HG03565 (cell line): ENCODE measurements around the gene CAPN2.
"Not testable (repeated sequence)": the region's sequence is repeated elsewhere in the genome, so short reads cannot be mapped to it uniquely, and the experiment has no call there.

Experiments used
- ATAC-seq: cut with Tn5 transposase; IDR thresholded peaks from one replicate; pipeline ENCODE4 v1.9.1; 2021; ENCODE audit warnings: mild to moderate bottlenecking, moderate library complexity; ENCODE audit not compliant: unreplicated experiment

The CAPN2 gene

DNA sequence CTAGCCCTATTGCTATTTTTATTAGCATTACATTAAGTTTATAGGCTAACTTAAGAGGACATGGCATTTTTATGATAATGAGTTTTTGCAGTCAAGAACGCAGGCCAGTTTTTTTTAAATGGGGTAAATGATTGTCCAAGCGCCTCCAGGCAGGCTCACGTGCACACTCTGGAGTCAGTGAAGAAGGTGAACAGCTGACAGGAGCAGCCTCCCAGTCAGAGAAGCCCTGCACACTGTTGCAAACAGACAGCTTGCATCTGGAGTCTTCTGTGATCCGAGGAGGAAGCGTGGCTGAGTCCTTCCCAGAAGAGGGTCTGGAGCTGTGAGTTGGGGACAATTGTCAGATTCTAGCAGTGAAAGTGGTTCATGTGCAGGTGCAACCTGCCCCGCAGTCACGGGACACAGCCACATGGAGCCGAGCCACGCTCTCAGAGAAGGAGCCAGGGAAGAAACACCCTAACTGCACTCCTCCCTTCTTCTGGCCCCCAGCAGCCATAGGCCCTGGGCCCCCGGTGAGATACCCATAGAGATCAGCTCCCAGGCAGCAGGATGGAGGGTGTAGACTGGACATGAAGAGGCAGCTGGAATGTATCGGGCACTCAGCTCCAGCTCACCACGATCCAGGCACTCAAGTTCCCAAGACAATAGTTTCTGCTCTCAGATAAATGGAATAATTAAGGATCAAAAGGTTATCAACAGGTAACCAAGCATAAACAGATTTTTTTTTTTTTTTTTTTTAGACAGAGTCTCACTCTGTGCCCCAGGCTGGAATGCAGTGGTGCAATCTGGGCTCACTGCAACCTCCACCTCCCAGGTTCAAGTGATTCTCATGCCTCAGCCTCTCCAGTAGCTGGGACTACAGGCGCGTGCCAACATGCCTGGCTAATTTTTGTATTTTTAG is 26.4 kb downstream of the CAPN2 start:
- no peak for ATAC-seq

DNA sequence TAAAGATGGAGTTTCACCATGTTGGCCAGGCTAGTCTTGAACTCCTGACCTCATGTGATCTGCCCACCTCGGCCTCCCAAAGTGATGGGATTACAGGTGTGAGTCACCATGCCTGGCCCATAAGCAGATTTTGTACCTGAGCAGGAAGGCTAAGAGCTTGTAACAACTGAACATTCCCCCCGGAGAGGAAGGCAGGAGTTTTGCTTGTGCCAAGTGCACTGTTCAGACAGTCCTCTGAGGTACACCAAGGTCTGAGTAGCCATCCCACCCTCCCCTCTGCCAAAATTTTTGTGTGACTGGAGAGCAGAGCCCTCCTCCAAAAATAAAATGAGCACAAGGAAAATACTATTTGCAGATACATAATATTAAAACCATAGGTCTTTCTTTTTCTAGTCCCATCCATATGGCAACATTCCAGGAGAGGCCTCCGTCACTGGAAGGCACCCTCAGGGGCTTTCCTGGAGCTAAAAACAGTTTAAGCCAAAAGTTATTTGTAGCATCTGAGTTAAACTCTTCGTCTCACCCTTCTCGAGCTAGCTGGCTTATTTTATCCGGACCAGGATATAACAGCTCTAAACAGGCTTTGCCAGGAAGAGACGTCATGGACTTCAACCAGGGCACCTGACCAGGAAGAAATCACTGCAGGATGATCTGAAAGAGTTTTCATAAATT is 27.2 kb downstream of the CAPN2 start:
- no peak for ATAC-seq

DNA sequence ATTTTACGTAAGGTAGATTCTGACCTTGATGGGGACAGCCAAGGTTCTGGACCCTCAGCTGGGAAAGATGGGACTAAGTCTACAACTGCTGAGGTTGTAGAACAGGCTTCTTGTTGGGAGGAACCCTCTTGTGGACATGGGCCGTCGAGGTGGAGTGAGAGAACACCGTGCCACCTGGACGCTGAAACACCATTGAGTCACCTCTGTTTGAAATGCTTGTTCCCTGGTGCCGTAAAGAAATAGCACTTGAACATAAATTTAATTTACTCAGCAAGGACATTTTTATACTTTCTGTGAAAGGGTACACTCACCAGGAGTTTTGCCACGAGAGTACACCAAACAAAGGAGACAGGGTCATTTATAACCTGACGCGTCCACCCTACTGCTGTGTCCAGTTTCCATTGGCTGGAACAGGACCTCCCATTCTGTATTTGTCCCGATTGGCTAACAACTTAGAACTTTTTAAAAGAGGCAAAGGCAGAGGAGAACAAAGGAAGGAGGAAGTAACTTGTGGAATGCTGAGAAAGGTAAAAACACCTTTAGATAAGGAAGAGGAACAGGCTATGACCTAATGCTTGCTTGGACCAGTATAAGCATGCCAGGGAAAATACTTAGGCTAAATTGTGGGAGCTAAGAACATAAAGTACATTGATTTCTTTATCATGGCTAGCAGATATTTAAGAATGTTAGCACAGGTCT is 27.8 kb downstream of the CAPN2 start:
- not testable (repeated sequence) for ATAC-seq

DNA sequence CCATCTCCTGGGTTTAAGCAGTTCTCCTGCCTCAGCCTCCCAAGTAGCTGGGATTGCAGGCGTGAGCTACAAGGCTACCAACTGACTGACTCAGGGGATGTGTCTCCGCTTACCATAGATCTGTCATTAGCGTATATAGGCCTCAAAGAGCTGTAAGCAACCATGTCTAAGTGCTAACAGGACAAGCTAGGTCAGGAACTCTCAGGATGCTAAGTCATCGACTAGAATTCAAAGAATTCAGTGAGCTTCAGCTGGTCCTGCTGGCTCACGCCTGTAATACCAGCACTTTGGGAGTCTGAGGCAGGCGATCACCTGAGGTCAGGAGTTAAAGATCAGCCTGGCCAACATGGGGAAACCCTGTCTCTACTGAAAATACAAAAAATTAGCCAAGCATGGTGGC is 29.5 kb downstream of the CAPN2 start:
- ATAC-seq, result no peak

GRCh38 chr1:223742856-223743517 is 30.6 kb downstream of the CAPN2 start:
- ATAC-seq, result no peak

DNA sequence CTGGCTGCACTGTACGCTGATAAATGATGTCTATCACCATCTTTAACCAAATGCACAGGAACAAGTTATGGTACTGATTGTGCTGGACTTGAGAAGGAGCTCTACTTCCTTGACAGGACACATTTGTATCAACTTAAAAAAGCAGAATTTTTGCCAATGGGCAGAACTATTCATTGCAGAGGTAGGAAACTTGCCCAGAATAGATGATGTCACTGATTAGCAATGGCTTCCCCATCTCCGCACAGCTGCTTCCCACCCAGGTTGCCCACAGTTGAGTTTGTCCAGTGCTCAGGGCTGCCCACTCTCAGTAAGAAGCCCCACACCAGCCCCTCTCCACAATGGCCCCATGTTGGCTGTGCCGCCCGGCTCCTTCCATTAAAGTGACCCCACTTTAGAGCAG is 33.4 kb downstream of the CAPN2 start:
- ATAC-seq, result no peak

DNA sequence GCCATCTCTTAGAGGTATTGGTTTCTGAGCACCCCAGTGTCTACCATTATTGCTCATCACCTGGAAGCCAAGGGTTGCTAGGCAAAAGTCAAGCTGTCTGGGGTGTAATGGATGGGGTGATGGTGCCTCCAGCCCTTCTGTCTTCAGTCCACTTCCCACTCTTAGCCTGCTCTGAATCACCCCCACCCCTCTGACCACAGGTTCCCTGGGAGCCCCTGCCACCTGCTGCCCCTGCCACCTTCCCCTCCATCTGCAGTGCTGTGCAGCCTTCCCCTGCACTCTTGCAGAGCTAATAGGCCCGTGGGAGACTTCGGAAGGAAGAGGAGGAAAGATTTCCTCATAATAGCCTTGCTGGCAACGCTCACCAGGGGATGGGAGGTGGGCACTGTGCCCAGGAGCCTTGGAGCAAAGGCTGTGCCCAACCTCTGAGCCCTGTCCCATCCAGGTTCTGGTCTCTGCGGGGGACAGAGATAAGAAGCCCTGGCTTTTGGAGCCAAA is 35.5 kb downstream of the CAPN2 start:
- no peak for ATAC-seq

DNA sequence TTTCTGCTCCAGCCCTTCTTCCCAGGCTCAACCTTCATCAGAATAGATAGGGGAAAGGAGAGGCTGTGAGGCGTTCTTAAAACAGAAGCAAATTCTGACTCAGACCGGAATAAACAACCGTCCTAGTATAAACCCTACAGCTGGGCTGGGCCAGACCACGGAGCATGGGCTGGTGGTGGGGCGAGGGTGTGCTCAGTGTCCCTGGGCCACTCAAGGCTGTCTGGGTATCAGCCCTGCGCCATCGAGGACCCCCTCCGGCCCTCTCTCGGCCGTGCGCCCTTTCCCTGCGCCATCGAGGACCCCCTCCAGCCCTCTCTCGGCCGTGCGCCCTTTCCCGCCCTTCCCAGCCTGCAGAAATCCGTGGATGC is 36.0 kb downstream of the CAPN2 start:
- ATAC-seq, result no peak

- peak; percentile 59 for ATAC-seq
Observed at GRCh38 chr1:223748773-223749733, 36.7 kb downstream of the CAPN2 start.

DNA sequence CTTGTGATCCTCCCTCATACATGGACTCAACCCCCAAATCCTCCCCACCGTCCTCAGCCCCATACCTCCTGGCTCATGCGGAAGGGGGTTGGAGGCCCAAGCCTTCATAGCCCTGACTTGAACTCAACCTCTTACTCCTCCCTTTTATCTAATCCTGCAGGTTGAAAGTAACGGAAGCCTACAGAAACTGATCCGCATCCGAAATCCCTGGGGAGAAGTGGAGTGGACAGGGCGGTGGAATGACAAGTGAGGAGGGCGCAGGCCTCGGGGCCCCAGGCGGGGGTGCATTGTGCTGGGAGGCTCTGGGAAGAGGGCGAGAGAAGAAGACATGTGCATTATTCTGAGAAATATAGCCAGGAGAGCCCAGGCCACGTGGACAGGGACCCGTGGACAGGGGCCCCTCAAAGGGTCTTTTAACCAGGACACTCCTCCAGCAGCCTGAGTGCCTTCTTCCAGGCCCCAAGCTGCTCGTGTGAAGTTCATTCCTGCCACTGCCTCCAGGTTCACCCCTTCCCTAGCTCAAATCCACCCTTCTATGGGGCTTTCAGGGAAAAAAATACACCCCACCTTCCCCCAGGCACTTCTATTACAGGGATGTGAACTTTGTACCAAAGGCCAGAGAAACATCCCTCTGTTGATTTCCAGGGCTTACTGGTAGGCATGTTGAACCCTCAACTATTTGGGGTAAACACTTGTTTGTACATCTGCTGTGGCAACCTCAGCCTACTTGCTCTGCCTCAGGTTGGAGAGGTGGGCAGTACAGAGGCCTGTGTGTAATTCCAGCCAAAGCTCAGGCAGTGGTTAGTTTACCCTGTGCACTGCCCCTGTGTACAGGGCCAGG is 38.6 kb downstream of the CAPN2 start:
- no peak for ATAC-seq

GRCh38 chr1:223751696-223752095 is 39.4 kb downstream of the CAPN2 start:
- ATAC-seq, result no peak

GRCh38 chr1:223752721-223753515 is 40.6 kb downstream of the CAPN2 start:
- ATAC-seq, result no peak

DNA sequence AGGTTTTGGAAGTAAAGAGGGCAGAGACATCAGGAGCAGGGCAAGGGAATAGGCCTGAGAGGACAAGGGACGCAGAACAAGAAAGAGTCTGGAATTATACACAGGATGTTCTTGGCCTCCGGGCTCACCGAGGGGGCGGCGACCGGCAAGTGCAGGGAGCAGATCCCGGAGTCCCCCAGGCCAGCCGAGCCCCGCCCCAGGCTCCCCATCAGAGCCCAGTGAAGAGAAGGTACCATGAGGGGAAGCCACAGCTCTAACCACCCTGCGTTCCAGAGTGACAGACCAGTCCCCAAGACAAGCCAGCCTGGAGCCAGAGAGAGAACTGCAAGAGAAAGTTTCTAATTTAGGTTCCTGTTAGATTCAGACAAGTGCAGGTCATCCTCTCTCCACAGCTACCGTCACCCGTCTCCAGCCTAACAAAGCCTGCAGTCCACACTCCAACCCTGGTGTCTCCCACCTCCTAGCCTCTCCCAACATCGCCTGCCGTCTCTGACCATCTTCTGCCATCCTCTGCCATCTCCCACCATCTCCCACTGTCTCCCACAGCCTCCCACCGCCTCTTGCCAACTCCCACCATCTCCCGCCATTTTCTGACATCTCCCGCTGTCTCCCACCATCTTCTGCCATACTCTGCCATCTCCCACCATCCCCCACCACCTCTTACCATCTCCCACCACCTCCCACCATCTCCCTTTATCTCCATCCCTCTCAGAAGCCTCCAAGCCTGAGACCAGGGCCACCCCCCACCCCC is 42.5 kb downstream of the CAPN2 start:
- no peak for ATAC-seq

DNA sequence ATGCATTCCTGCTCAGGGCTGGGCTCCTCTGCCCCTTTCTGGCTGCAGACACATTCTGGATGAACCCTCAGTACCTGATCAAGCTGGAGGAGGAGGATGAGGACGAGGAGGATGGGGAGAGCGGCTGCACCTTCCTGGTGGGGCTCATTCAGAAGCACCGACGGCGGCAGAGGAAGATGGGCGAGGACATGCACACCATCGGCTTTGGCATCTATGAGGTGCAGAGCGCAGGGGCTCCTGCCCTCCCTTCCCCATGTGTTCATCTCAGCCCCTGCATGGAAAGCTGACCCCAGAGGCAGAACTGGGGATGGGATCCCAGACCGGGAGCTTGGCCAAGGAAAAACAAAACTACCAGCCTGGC is 43.1 kb downstream of the CAPN2 start:
- ATAC-seq, result no peak

DNA sequence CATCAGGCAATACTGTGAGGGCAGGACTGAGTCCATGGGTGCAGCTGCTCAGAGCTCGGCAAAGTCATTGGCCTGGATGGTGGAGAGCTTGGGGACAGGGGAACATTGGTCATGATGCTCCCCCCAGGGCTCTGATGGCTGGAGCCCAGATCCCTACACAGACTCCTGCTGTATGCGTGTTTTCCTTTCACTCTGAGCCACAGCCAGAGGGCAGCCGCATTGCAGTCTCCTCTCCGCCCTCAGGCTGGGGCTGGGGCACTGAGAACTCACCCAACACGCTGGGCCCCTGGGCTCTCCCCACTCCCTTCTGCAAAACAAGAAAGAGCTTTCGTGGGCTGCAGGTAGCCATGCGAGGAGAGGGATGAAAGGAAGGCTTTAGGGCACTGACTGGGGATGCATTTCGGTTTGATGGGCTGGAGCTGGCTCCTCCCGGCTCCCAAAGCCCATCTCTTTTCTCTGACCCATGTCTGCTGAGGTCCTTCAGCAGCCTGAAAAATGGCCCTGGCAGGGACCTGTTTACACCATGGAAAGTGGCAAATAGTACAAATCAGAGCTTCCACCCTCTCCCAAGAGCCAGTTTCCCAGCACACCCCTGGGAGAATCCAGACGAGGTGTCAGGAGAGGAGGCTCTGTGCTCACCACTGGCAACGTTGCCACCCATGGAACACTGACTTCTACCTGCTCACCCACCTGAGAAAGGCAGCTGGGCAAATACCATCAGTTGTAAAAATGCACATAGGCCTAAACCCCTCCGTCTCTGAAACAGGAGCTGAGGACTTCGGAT is 43.8 kb downstream of the CAPN2 start:
- ATAC-seq, result no peak

GRCh38 chr1:223756806-223757700 is 44.7 kb downstream of the CAPN2 start:
- no peak for ATAC-seq
